H54 (cell line): ENCODE results near the gene APBB2.
"Not testable (repeated sequence)": the region's sequence is repeated elsewhere in the genome, so short reads cannot be mapped to it uniquely, and the experiment has no call there.

ENCODE experiments used
- DNase-seq: peaks from one replicate; pipeline ENCODE4 v3.0.0; 2011; ENCODE audit warnings: low spot score, mixed read lengths; ENCODE audit not compliant: insufficient read length
- FAIRE-seq: peaks from 3 replicates; lab custom pipeline; 2011; peaks lifted over from hg19 to GRCh38; lab: Jason Lieb, UNC
- POLR2A ChIP-seq: IDR thresholded peaks from 2 replicates; pipeline ENCODE4 v1.6.1; 2011; ENCODE audit warnings: low read depth, mild to moderate bottlenecking, low read length

The APBB2 gene

GRCh38 chr4:41172786-41173185 lies 41.6 kb downstream of the APBB2 start:
- TF ChIP-seq POLR2A = no peak
- DNase-seq (no peak), FAIRE-seq (no peak)

DNA sequence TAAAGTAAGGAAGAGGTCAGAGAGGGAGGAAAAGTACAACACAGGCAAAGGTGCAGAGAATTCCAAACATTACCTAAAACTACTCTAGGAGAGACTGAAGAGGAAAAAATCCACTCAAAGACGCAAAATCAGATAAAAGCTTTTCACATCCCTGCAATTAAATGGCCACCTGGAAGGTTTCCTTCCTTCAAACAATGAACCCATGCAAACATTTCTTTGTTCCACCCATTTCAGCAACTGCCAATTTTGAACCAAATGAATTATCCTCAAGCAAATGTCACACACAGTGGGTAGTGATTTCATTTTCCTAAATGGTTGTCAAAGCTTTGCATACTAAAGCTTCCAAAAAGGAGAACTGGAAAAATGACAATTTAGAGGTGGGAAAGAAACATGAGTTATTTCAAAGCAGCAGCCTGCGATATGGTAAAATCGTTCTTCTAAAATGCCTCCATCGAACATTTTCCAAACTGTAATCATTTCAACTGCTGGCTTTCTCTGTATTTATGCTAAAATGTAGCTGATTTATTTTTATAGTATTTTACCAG lies 45.0 kb downstream of the APBB2 start:
- TF ChIP-seq POLR2A = no peak
- no peak for FAIRE-seq
- DNase-seq = no peak

DNA sequence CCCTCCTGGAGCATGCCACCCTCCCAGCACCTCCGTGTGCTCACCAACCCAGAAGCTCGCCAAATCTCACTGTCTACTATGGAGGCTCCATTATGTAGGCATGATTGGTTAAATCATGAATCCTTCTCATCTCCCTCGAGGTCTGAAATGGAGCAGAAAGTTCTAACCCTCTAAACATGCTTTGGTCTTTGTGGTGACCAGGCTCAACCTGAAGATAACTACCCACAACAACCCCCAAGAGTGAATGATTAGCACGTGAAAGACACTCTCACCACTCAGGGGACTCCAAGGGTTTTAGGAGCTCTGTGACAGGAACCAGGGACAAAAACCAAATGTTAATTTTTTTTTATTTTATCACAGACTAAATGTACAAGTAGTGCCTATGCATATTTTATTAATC lies 47.2 kb downstream of the APBB2 start:
- no peak for TF ChIP-seq POLR2A
- FAIRE-seq (no peak), DNase-seq (no peak)

- DNase-seq (no peak), FAIRE-seq (no peak)
- no peak for TF ChIP-seq POLR2A
Observed at GRCh38 chr4:41164405-41164804, 49.9 kb downstream of the APBB2 start.

GRCh38 chr4:41161355-41161754 lies 53.0 kb downstream of the APBB2 start:
- no peak for FAIRE-seq

GRCh38 chr4:41160856-41161255 lies 53.5 kb downstream of the APBB2 start:
- DNase-seq (no peak), FAIRE-seq (no peak)
- TF ChIP-seq POLR2A = no peak

More at GRCh38 chr4:41161355-41161754, 53.0 kb downstream of the APBB2 start:
- no peak for TF ChIP-seq POLR2A
- no peak for DNase-seq

DNA sequence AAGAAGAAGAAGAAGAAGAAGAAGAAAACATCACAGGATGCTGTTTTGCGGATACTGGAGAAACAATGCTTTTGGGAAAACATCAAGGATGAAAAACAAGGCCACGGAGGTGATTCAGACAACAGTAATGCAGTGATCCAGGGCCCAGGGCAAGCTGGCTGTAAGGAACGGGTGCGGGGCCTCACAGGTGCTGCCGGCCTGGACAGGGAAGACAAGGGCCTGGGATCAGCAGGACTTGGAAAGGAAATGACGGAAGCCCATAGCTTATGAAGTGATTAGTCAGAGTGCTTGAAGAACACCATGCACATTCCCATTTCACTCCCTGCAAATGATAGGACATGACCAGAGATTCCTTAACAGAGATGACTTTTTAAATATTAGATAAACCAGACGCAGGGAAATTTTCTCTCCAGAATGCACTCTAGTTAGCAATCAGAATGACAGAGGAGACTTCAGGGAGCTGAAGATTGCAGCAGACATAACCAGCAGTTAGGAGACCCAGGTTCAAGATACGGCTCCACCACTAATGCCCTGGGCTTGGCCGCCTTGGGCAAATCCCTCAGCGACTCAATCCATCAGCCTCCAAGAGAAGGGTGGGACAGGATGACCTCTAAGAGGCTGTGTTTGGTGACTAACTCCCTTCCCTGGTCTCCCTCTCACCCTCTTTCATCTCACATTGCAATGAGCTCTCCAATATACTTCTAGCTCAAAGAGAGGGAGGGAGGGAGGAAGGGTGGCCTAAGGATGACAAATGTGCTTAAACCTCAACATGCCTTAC lies 54.1 kb downstream of the APBB2 start:
- DNase-seq (peak; percentile 36), FAIRE-seq (peak; percentile 85)
- no peak for TF ChIP-seq POLR2A

GRCh38 chr4:41158756-41159155 lies 55.6 kb downstream of the APBB2 start:
- no peak for FAIRE-seq
- no peak for TF ChIP-seq POLR2A
- DNase-seq = no peak

GRCh38 chr4:41158274-41158673 lies 56.1 kb downstream of the APBB2 start:
- TF ChIP-seq POLR2A = no peak
- no peak for DNase-seq
- no peak for FAIRE-seq

DNA sequence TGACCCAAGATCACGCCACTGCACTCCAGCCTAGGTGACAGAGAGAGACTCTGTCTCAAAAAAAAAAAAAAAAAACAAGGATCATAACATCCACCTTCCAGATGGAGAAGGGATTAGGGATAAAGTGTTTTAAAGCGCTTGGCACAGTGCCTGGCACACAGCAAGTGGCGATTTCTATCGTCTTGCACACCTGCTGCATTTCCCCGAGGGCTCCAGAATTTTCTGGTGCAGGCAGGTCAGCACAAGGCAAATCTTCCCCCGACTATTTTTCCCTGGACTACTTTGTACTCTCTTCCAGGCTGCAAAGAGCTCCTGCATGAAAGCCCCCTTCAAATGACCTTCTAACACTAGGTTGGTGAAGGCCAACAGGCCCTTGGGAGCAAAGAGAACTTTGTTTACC lies 57.3 kb downstream of the APBB2 start:
- no peak for TF ChIP-seq POLR2A
- DNase-seq (no peak), FAIRE-seq (no peak)

- TF ChIP-seq POLR2A = no peak
- FAIRE-seq = no peak
- no peak for DNase-seq
Observed at GRCh38 chr4:41156574-41156973, 57.8 kb downstream of the APBB2 start.

GRCh38 chr4:41155194-41155830 lies 59.0 kb downstream of the APBB2 start:
- FAIRE-seq = no peak
- no peak for DNase-seq
- no peak for TF ChIP-seq POLR2A

DNA sequence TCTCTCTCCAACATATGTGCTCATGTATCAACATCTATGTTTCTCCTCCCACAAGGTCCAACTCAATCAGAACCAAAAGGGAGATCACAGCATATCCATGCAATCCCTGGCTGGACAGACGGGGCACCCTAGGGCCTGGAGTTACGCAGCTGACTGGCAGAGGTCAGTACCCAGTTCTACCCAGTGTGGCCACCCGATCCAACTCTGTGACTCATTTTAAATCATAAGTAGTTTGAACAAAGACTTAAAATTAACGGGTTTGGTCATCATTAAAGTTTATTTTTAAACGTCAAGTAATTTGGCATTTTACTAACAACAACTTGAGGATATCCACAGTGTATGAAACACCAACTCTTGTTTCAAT lies 59.5 kb downstream of the APBB2 start:
- FAIRE-seq = peak; percentile 62
- DNase-seq = no peak
- TF ChIP-seq POLR2A = no peak

DNA sequence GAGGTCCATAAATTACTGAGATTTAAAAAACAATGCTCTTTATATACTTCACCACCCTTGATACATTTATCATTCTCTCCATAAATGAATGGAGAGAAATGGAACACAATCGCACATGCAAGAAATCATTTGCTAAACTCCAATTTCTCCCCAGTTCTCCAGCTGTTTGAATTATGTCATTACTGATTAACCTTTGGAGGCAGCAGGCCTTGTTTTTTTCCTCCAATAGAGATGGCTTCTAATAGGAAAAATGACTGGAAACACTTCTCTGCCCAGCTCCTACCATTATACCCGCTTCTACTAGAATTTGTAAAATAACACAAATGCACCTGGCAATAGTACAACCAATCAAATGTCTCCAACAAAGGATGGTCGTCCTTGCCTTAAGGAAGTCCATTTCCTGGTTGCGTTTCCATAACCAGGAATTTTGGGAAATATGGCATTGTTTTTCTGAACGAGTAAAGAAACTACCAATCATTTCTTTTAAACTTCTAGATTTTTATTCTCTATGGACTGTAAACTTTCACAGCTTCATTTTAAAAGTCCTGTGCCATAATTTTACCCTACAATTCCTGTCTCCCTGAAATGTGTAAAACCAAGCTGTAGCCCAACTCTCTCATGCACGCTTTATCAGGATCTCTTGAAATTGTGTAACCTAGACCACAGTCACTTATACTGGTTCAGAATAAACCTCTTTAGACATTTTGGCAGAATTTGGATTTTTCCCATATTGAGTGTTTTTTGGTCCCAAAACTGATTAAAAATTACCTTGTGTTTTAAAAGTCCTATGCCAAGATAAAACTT lies 60.1 kb downstream of the APBB2 start:
- FAIRE-seq = no peak
- TF ChIP-seq POLR2A = no peak
- no peak for DNase-seq

DNA sequence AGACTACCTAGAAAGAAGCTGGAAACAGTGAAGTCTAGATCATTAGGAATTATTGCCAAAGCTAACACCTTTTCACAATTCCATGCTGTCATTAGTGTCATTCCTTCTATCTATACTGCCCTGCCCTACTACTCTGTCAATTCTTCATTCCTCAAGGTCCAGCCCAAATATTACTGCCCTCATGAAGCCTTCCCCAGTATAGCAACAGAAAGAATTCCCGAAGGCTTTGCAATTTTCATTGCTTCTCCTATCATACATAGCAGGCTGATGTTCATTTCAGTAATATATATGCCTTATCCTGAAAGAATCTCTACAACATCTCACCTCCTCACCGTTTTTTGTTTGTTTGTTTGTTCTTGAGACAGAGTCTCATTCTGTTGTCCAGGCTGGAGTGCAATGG lies 63.9 kb downstream of the APBB2 start:
- DNase-seq (no peak), FAIRE-seq (no peak)
- no peak for TF ChIP-seq POLR2A

DNA sequence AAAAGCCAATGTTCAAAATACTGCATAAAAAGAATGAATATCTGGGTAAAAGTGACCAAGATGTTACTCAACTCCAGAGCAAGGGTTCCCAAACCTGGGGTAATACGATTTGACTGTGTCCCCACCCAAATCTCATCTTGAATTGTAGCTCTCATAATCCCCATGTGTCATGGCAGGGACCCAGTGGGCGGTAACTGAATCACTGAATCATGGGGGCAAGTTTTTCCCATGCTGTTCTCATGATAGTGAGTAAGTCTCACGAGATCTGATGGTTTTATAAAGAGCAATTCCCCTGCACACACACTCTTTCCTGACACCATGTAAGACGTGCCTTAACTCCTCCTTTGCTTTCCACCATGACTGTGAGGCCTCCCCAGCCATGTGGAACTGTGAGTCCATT lies 64.8 kb downstream of the APBB2 start:
- not testable (repeated sequence) for DNase-seq, FAIRE-seq
